H1 (cell line): ENCODE measurements around the gene NDUFS7. TPM values are rescaled to one million over a fixed set of nuclear protein-coding genes. Genes with fewer than 3 reads are reported as not detected.

ENCODE experiments used
- CTCF ChIA-PET: fragments of 300-600 bp; sonication (Branson Sonifier 250); formaldehyde crosslinking; loops from one replicate; lab custom pipeline; 2021; ENCODE audit not compliant: partially characterized antibody; lab: Charles Lee
- POLR2A ChIA-PET: fragments of 300-600 bp; sonication (Branson Sonifier 250); formaldehyde crosslinking; loops from one replicate; lab custom pipeline; 2021; ENCODE audit warnings: inconsistent platforms; ENCODE audit not compliant: partially characterized antibody; lab: Charles Lee
- DNase-seq, 2 experiments: peaks; one replicate each; pipeline versions ENCODE4 v3.0.0 to v3.0.0-alpha.2; 2010 to 2022; ENCODE audit warnings: low spot score in 2 of 2, low read depth in 1 of 2, mixed read lengths in 1 of 2
- FAIRE-seq: peaks from 2 replicates; lab custom pipeline; 2011; peaks lifted over from hg19 to GRCh38; lab: Jason Lieb, UNC
- H2AFZ ChIP-seq: 2 replicates; pipeline ENCODE4 v1.8.1; 2012; ENCODE audit warnings: low read length, inconsistent platforms
- H2AK5ac ChIP-seq: 2 replicates; pipeline ENCODE4 v1.6.1; 2013; ENCODE audit warnings: low read depth, low read length
- H2BK120ac ChIP-seq: replicated peaks from 2 replicates; pipeline ENCODE3; 2013; ENCODE audit warnings: low read depth, low read length, inconsistent platforms
- H2BK12ac ChIP-seq: 2 replicates; pipeline ENCODE4 v1.6.1; 2013; ENCODE audit warnings: low read depth, low read length
- H2BK15ac ChIP-seq: 2 replicates; pipeline ENCODE4 v1.6.1; 2013; ENCODE audit warnings: low read length
- H2BK20ac ChIP-seq: 2 replicates; pipeline ENCODE4 v1.6.1; 2013; ENCODE audit warnings: low read length
- H2BK5ac ChIP-seq: 2 replicates; pipeline ENCODE4 v1.6.1; 2013; ENCODE audit warnings: low read depth, low read length
- H3K14ac ChIP-seq: 2 replicates; pipeline ENCODE4 v1.6.1; 2013; ENCODE audit warnings: inconsistent platforms; ENCODE audit not compliant: insufficient read length
- H3K18ac ChIP-seq: 2 replicates; pipeline ENCODE4 v1.6.1; 2013; ENCODE audit warnings: low read length; ENCODE audit errors: extremely low read depth
- H3K23ac ChIP-seq: 2 replicates; pipeline ENCODE4 v1.6.1; 2013; ENCODE audit warnings: inconsistent platforms; ENCODE audit not compliant: insufficient read length
- H3K23me2 ChIP-seq: 2 replicates; pipeline ENCODE4 v1.6.1; 2013; ENCODE audit warnings: low read depth, low read length
- H3K27ac ChIP-seq: 2 replicates; pipeline ENCODE4 v1.6.1; 2011; ENCODE audit warnings: low read depth, low read length, inconsistent platforms
- H3K27me3 ChIP-seq, 4 experiments: replicated peaks in 1 of 4; 1 replicate in 1 of 4; 2 replicates in 3 of 4; pipeline versions ENCODE4 v1.6.1 to v1.8.1; 2011 to 2013; ENCODE audit warnings: low read length in 3 of 4, mild to moderate bottlenecking in 3 of 4, inconsistent platforms in 2 of 4, mixed read lengths in 2 of 4, moderate library complexity in 1 of 4; ENCODE audit not compliant: control insufficient read depth in 3 of 4, insufficient read depth in 3 of 4; ENCODE audit errors: extremely low read depth in 1 of 4
- H3K36me3 ChIP-seq, 4 experiments: 2 replicates each; pipeline versions ENCODE4 v1.6.1 to v1.8.1; 2011 to 2013; ENCODE audit warnings: mild to moderate bottlenecking in 4 of 4, low read length in 3 of 4, moderate library complexity in 2 of 4, control low read depth in 1 of 4, inconsistent platforms in 1 of 4; ENCODE audit not compliant: insufficient read depth in 4 of 4, control insufficient read depth in 2 of 4
- H3K4ac ChIP-seq: replicated peaks from 2 replicates; pipeline ENCODE3; 2013; ENCODE audit warnings: low read length, low read depth, mixed read lengths, inconsistent platforms; ENCODE audit not compliant: insufficient read length
- H3K4me1 ChIP-seq, 4 experiments: replicated peaks in 1 of 4; 1 replicate in 1 of 4; 2 replicates in 3 of 4; pipeline versions ENCODE4 v1.6.1 to v1.8.1; 2011 to 2013; ENCODE audit warnings: low read length in 3 of 4, inconsistent platforms in 2 of 4, mixed read lengths in 1 of 4; ENCODE audit not compliant: insufficient read depth in 4 of 4, control insufficient read depth in 3 of 4
- H3K4me2 ChIP-seq, 2 experiments: 2 replicates each; pipeline versions ENCODE4 v1.6.1 to v1.8.1; 2011 to 2013; ENCODE audit warnings: low read depth in 2 of 2, low read length in 2 of 2, control low read depth in 1 of 2, inconsistent platforms in 1 of 2, mild to moderate bottlenecking in 1 of 2; ENCODE audit not compliant: insufficient read depth in 1 of 2
- H3K4me3 ChIP-seq, 4 experiments: fragments of 200-600, 300-600 bp in 1 of 4; sonication (generic), shearing (Covaris generic), sonication (Bioruptor Twin) in 1 of 4; 2 replicates each; pipeline versions ENCODE4 v1.5.1 to v1.8.1; 2011 to 2016; ENCODE audit warnings: low read length in 4 of 4, low read depth in 3 of 4, control low read depth in 2 of 4, inconsistent platforms in 2 of 4, mild to moderate bottlenecking in 2 of 4, mixed read lengths in 1 of 4, moderate library complexity in 1 of 4; ENCODE audit not compliant: insufficient read depth in 2 of 4; ENCODE audit errors: extremely low read depth in 1 of 4
- H3K56ac ChIP-seq: replicated peaks from 2 replicates; pipeline ENCODE3; 2013; ENCODE audit warnings: low read depth, mild to moderate bottlenecking, mixed read lengths, low read length, inconsistent platforms; ENCODE audit not compliant: insufficient read length
- H3K79me1 ChIP-seq: 2 replicates; pipeline ENCODE4 v1.6.1; 2013; ENCODE audit warnings: low read depth, low read length, control low read depth
- H3K79me2 ChIP-seq, 2 experiments: 2 replicates each; pipeline versions ENCODE4 v1.6.1 to v1.8.1; 2012 to 2013; ENCODE audit warnings: low read length in 2 of 2, mild to moderate bottlenecking in 2 of 2, inconsistent platforms in 1 of 2; ENCODE audit not compliant: insufficient read depth in 2 of 2, control insufficient read depth in 1 of 2
- H3K9ac ChIP-seq, 4 experiments: replicated peaks in 1 of 4; 1 replicate in 1 of 4; 2 replicates in 3 of 4; pipeline versions ENCODE4 v1.6.1 to v1.8.1; 2011 to 2013; ENCODE audit warnings: low read depth in 3 of 4, low read length in 3 of 4, control low read depth in 2 of 4, mild to moderate bottlenecking in 2 of 4, moderate library complexity in 2 of 4, inconsistent platforms in 1 of 4; ENCODE audit errors: extremely low read depth in 1 of 4
- H3K9me3 ChIP-seq, 2 experiments: 2 replicates each; pipeline versions ENCODE4 v1.6.1 to v1.8.1; 2012 to 2013; ENCODE audit warnings: mild to moderate bottlenecking in 2 of 2, moderate library complexity in 2 of 2, control low read depth in 1 of 2, inconsistent platforms in 1 of 2, low read depth in 1 of 2, low read length in 1 of 2, mixed read lengths in 1 of 2; ENCODE audit not compliant: insufficient read depth in 2 of 2
- H4K20me1 ChIP-seq, 2 experiments: replicated peaks in 1 of 2; 2 replicates each; pipeline versions ENCODE3 to v1.8.1; 2011 to 2013; ENCODE audit warnings: inconsistent platforms in 2 of 2, low read length in 2 of 2, mild to moderate bottlenecking in 1 of 2; ENCODE audit not compliant: insufficient read depth in 2 of 2, control insufficient read depth in 1 of 2
- H4K5ac ChIP-seq: 2 replicates; pipeline ENCODE4 v1.6.1; 2013; ENCODE audit warnings: low read length, low read depth, mixed read lengths, inconsistent platforms; ENCODE audit not compliant: insufficient read length
- H4K8ac ChIP-seq: 2 replicates; pipeline ENCODE4 v1.8.0; 2013; ENCODE audit warnings: mild to moderate bottlenecking, moderate library complexity, low read length, inconsistent platforms; ENCODE audit not compliant: insufficient read depth; ENCODE audit errors: extremely low read depth
- H4K91ac ChIP-seq: replicated peaks from 2 replicates; pipeline ENCODE3; 2013; ENCODE audit warnings: low read length, mixed read lengths, inconsistent platforms; ENCODE audit not compliant: insufficient read length
- CBX5 ChIP-seq: fragments of 300-800, 300-1000 bp; sonication (generic); IDR thresholded peaks from 2 replicates; pipeline ENCODE4 v1.7.1; 2016; ENCODE audit warnings: antibody characterized with exemption, low read length, low read depth
- CBX8 ChIP-seq: fragments of 300-800, 300-1000 bp; sonication (generic); IDR thresholded peaks from 2 replicates; pipeline ENCODE4 v1.7.1; 2016; ENCODE audit warnings: low read depth, low read length, borderline replicate concordance
- CEBPB ChIP-seq: IDR thresholded peaks from 2 replicates; pipeline ENCODE4 v1.6.1; 2012; ENCODE audit warnings: low read depth, low read length
- KDM1A ChIP-seq: fragments of 200-600, 300-600 bp; sonication (generic); IDR thresholded peaks from 2 replicates; pipeline ENCODE4 v1.7.1; 2016; ENCODE audit warnings: mild to moderate bottlenecking, low read length, borderline replicate concordance
- KDM4A ChIP-seq: IDR thresholded peaks from one replicate; pipeline ENCODE4 v1.7.1; 2012; ENCODE audit warnings: low read depth, mild to moderate bottlenecking, moderate library complexity, low read length, inconsistent platforms; ENCODE audit not compliant: severe bottlenecking
- PHF8 ChIP-seq: fragments of 200-600 bp; sonication (generic); conservative IDR thresholded peaks from 2 replicates; pipeline ENCODE4 v1.7.1; 2012; ENCODE audit warnings: low read depth, mild to moderate bottlenecking, inconsistent platforms, low read length, moderate library complexity
- SAP30 ChIP-seq: fragments of 300-600 bp; sonication (generic); IDR thresholded peaks from 2 replicates; pipeline ENCODE4 v1.7.1; 2012; ENCODE audit warnings: low read length, moderate library complexity, mild to moderate bottlenecking, inconsistent platforms; ENCODE audit not compliant: insufficient read depth, insufficient replicate concordance
- SIRT6 ChIP-seq: IDR thresholded peaks from one replicate; pipeline ENCODE4 v1.7.1; 2012; ENCODE audit warnings: low read length, inconsistent platforms
- TAF7 ChIP-seq: optimal IDR thresholded peaks from 2 replicates; pipeline ENCODE3; 2011; ENCODE audit warnings: low read depth, mild to moderate bottlenecking, inconsistent platforms, low read length, moderate library complexity, borderline replicate concordance
- YY1 ChIP-seq: IDR thresholded peaks from 2 replicates; pipeline ENCODE4 v1.6.1; 2011; ENCODE audit warnings: low read depth, mild to moderate bottlenecking, low read length
- ZNF274 ChIP-seq: IDR thresholded peaks from 2 replicates; pipeline ENCODE4 v1.7.0; 2012; ENCODE audit warnings: low read length, borderline replicate concordance; ENCODE audit errors: extremely low read depth
- WGBS, 2 experiments: shearing (Covaris generic) in 1 of 2; methylation state at CpG; one replicate each; pipeline versions ENCODE4 v1.1.6 to v1.1.7; 2013 to 2015; ENCODE audit warnings: low lambda C conversion rate in 2 of 2, mixed read lengths in 2 of 2, inconsistent platforms in 1 of 2, low coverage in 1 of 2, missing lambda C conversion rate in 1 of 2; ENCODE audit not compliant: insufficient replicate concordance in 2 of 2, insufficient coverage in 1 of 2, insufficient read length in 1 of 2; ENCODE audit errors: extremely low coverage in 1 of 2, missing lambda C conversion rate in 1 of 2; 5-methylcytosine and 5-hydroxymethylcytosine counted together
- polyA plus RNA-seq, 7 experiments: library from polyadenylated mRNA; depleted of rRNA in 3 of 7; stranded (reverse) in 5 of 7; unstranded in 2 of 7; fragments of >200 nt in 5 of 7; fragments of 200-250 nt in 2 of 7; gene quantifications; 1 replicate in 5 of 7; 2 replicates in 1 of 7; 4 replicates in 1 of 7; pipeline versions ENCODE4 v1.2.1 to v1.2.3, GENCODE V29; 2011 to 2013; ENCODE audit warnings: missing spikeins in 2 of 7, mixed read lengths in 2 of 7
- total RNA-seq: library from RNA; stranded (reverse); fragmentation: NEBNext Ultra II Directional; extraction: Animal tissue kit (Norgen Biotek cat#: 25700); gene quantifications from 2 replicates; pipeline ENCODE4 v1.2.1, GENCODE V29; 2021
- TF ChIP-seq, protein P1 (sequence below): IDR thresholded peaks from 2 replicates; pipeline ENCODE4 v1.6.1; 2012; ENCODE audit warnings: inconsistent platforms

The NDUFS7 gene
- total and polyA plus RNA-seq, 2 of the 8 experiments (the other 6 are each of a cell fraction or from before 2014, with no cell fraction given): 78.1 to 309 TPM

DNA sequence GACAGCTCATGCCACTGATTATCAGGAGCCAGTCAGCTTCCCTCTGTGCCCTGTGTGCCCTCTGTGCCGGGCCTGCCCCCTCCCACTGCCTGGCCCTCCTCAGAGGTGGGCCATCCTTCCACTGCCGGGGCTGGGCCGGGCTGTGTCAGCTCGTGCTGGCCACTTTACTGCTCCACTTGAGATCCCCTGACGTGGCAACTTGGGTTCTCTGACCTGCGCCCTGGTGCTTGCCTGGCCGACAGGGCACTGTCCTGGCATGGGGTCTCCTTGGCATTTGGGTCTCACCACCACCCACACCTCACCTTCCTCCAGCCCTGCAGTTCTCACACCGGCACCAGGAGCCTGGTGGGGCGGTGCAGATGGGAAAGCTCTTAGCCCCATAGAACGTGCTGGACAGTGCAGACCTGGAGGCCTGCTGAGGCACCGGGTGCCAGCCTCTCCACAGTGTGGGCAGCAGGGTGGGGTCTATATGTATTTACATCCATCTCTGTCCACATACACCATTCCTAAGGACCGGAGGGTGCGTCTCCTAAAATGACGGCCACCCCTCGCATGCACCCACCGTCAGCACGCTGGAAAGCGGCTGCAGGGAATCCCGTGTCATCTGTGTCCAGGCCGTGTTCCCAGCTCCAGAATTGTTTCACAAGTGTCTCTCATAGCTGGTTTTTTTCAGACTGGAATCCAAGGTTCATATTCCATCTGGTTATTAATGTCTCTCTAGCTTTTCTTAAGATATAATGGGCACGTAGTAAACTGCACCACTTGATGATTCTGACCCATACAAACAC, 35.4 kb downstream of the NDUFS7 start:
- Histone ChIP-seq H4K91ac (no peak overlapping the region), H3K56ac (no peak overlapping the region), H3K79me2 (peaks cover 29 to 92% of the 10 kb centered on the region in 2 experiments), H2BK5ac (no peak overlapping the region; the same call in 1 of the 2 replicates), H3K27ac (no peak overlapping the region), H2BK120ac (no peak overlapping the region), H2BK20ac (no peak overlapping the region), H4K20me1 (peaks cover 54 to 55% of the 10 kb centered on the region in 2 experiments), H3K27me3 (no peaks in the 10 kb centered on the region), H3K4me3 (no peak overlapping the region), H3K9me3 (no peaks in the 10 kb centered on the region), H3K79me1 (peaks cover 25% of the 10 kb centered on the region), H3K18ac (no peak overlapping the region), H2AFZ (no peak overlapping the region), H3K14ac (no peak overlapping the region), H4K5ac (no peak overlapping the region), H3K9ac (no peak overlapping the region), H3K36me3 (peaks cover 30 to 65% (median 47%) of the 10 kb centered on the region in 4 experiments), H3K4ac (no peak overlapping the region), H3K23me2 (peaks cover 2% of the 10 kb centered on the region; the same call in 1 of the 2 replicates), H2BK12ac (no peak overlapping the region), H4K8ac (peak overlapping the region; percentile 51; the same call in 1 of the 2 replicates), H3K23ac (no peak overlapping the region), H3K4me1 (peaks cover 8 to 28% (median 17%) of the 10 kb centered on the region in 4 experiments), H2AK5ac (no peak overlapping the region), H2BK15ac (no peak overlapping the region), H3K4me2 (no peak overlapping the region)
- no peak for DNase-seq
- FAIRE-seq: no peak
- WGBS, 2 experiments: 94% methylated on average over 15 of the region's 21 CpGs; no CpG with 5 or more reads in 1 of the 2 experiments
- POLR2A ChIA-PET: interaction anchor here (0.7 to 1.2 kb wide), 4 partner anchors 10 to 53 kb away, joined by 3 to 5 read pairs (median 3); no protein-coding TSS in a partner anchor
- CTCF ChIA-PET: interaction anchor here (0.7 to 1.5 kb wide), 2 partner anchors 61 to 762 kb away, joined by 3 to 4 read pairs; no protein-coding TSS in a partner anchor
- TF ChIP-seq PHF8 (no peak), ZNF274 (no peak), CEBPB (no peak), KDM1A (no peak), CBX5 (no peak), SIRT6 (no peak), KDM4A (no peak), YY1 (no peak), TAF7 (no peak), SAP30 (no peak), CBX8 (no peak)
- TF ChIP-seq, protein P1, sequence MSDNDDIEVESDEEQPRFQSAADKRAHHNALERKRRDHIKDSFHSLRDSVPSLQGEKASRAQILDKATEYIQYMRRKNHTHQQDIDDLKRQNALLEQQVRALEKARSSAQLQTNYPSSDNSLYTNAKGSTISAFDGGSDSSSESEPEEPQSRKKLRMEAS: no peak
